ENCODE results near the gene BSPRY.

The BSPRY gene

GRCh38 chr9:113417370-113417769 is 68.0 kb downstream of the BSPRY start:
- Histone ChIP-seq H3K36me3 (ENCODE audit: insufficient read depth, low read length) (no peaks in the 10 kb centered on the region), H3K27me3 (ENCODE audit: insufficient read depth, low read length) (no peaks in the 10 kb centered on the region), H3K4me3 (ENCODE audit: low read length) (no peak overlapping the region), H3K9ac (ENCODE audit: low read depth, low read length) (no peak overlapping the region), H3K9me3 (ENCODE audit: insufficient read depth, low read depth, low read length) (no peaks in the 10 kb centered on the region), H3K27ac (ENCODE audit: low read depth, low read length) (no peak overlapping the region), H3K4me1 (ENCODE audit: insufficient read depth, low read length) (no peaks in the 10 kb centered on the region)
- 86% methylated on average over 4 of the region's 4 CpGs for whole genome bisulfite sequencing

All from HUES64 (cell line).